K562 (cell line): ENCODE measurements around the gene NME7. TPM values are rescaled to one million over a fixed set of nuclear protein-coding genes. Genes with fewer than 3 reads are reported as not detected.

Experiments used
- BCOR ChIP-seq: fragments of 450-650 bp; IDR thresholded peaks from 2 replicates; pipeline ENCODE4 v1.6.1; 2016
- CBFA2T2 ChIP-seq: fragments of 450-650 bp; conservative IDR thresholded peaks from 2 replicates; pipeline ENCODE4 v1.6.1; 2017; ENCODE audit warnings: mild to moderate bottlenecking
- CREBBP ChIP-seq: IDR thresholded peaks from one replicate; pipeline ENCODE4 v1.6.1; 2012; ENCODE audit warnings: low read depth, mild to moderate bottlenecking, control low read depth, inconsistent platforms, low read length
- DPF2 ChIP-seq: fragments of 450-650 bp; IDR thresholded peaks from 2 replicates; pipeline ENCODE4 v1.6.1; 2016
- FOSL1 ChIP-seq: fragments of 200-800 bp; sonication (Bioruptor generic); conservative IDR thresholded peaks from 2 replicates; pipeline ENCODE4 v1.6.1; 2016; ENCODE audit warnings: missing genetic modification characterization, missing compliant biosample characterization
- JUN ChIP-seq, 2 experiments: sonication (generic) in 1 of 2; formaldehyde crosslinking in 1 of 2; IDR thresholded peaks; 2 replicates each; pipeline versions ENCODE4 v1.6.1 to v1.8.0; 2012 to 2022; ENCODE audit warnings: borderline replicate concordance in 2 of 2, mild to moderate bottlenecking in 2 of 2, improper control_type of control experiment in 1 of 2, low read depth in 1 of 2, low read length in 1 of 2, missing genetic modification reagents in 1 of 2
- KAT7 ChIP-seq: sonication (generic); formaldehyde crosslinking; IDR thresholded peaks from 2 replicates; pipeline ENCODE4 v1.8.0; 2022; ENCODE audit warnings: missing genetic modification reagents, mild to moderate bottlenecking, borderline replicate concordance
- LEF1 ChIP-seq: fragments of 450-650 bp; IDR thresholded peaks from 2 replicates; pipeline ENCODE4 v1.6.1; 2016; ENCODE audit warnings: mild to moderate bottlenecking
- MXD1 ChIP-seq: fragments of 250-450 bp; sonication (Bioruptor Pico); IDR thresholded peaks from 2 replicates; pipeline ENCODE4 v1.8.0; 2021; ENCODE audit warnings: borderline replicate concordance, mild to moderate bottlenecking, moderate library complexity; ENCODE audit not compliant: poor library complexity, severe bottlenecking
- NFATC3 ChIP-seq: fragments of 450-650 bp; IDR thresholded peaks from 2 replicates; pipeline ENCODE4 v1.6.1; 2017; ENCODE audit warnings: mild to moderate bottlenecking
- NFE2 ChIP-seq: IDR thresholded peaks from 2 replicates; pipeline ENCODE4 v1.6.1; 2014; ENCODE audit warnings: antibody characterized with exemption, low read depth
- NFIC ChIP-seq: fragments of 450-650 bp; IDR thresholded peaks from 2 replicates; pipeline ENCODE4 v1.6.1; 2017; ENCODE audit warnings: mild to moderate bottlenecking, inconsistent platforms
- NFXL1 ChIP-seq: fragments of 450-650 bp; formaldehyde crosslinking; IDR thresholded peaks from 2 replicates; pipeline ENCODE4 v1.4.0; 2021; ENCODE audit warnings: mild to moderate bottlenecking
- RNF2 ChIP-seq: sonication (generic); IDR thresholded peaks from 2 replicates; pipeline ENCODE4 v1.6.1; 2016
- SFPQ ChIP-seq: fragments of 200-400 bp; formaldehyde crosslinking; IDR thresholded peaks from 2 replicates; pipeline ENCODE4 v1.6.1; 2017; ENCODE audit warnings: mild to moderate bottlenecking, low read depth, low read length, moderate library complexity
- SIN3B ChIP-seq: fragments of 450-650 bp; IDR thresholded peaks from 2 replicates; pipeline ENCODE4 v1.6.1; 2017; ENCODE audit warnings: low read depth, mild to moderate bottlenecking, moderate library complexity
- SMARCA4 ChIP-seq: fragments of 450-650 bp; IDR thresholded peaks from 2 replicates; pipeline ENCODE4 v1.6.1; 2016
- SMARCC2 ChIP-seq: fragments of 450-650 bp; IDR thresholded peaks from 2 replicates; pipeline ENCODE4 v1.6.1; 2017; ENCODE audit warnings: antibody characterized with exemption, moderate library complexity, mild to moderate bottlenecking, low read depth
- TBL1XR1 ChIP-seq, 2 experiments: IDR thresholded peaks; 2 replicates each; pipeline ENCODE4 v1.6.1; 2012; ENCODE audit warnings: improper control_type of control experiment in 2 of 2, low read length in 2 of 2, mild to moderate bottlenecking in 1 of 2
- TGIF2 ChIP-seq: sonication (generic); formaldehyde crosslinking; IDR thresholded peaks from 2 replicates; pipeline ENCODE4 v1.8.1; 2022; ENCODE audit warnings: mild to moderate bottlenecking, missing genetic modification reagents, moderate library complexity
- ZEB2 ChIP-seq: fragments of 450-650 bp; IDR thresholded peaks from 2 replicates; pipeline ENCODE4 v1.6.1; 2016
- ZNF24 ChIP-seq: fragments of 450-650 bp; IDR thresholded peaks from 2 replicates; pipeline ENCODE4 v1.6.1; 2016
- ZNF561 ChIP-seq: fragments of 450-650 bp; formaldehyde crosslinking; conservative IDR thresholded peaks from 2 replicates; pipeline ENCODE4 v1.4.0; 2020; ENCODE audit warnings: mild to moderate bottlenecking, moderate library complexity
- polyA plus RNA-seq, 8 experiments: library from polyadenylated mRNA; depleted of rRNA in 4 of 8; stranded (reverse) in 5 of 8; unstranded in 3 of 8; fragments of >200 nt; fragmentation: Nextera tagmentation in 2 of 8; fragmentation: Illumina TruSeq in 1 of 8; extraction: Ambion mirVana in 2 of 8; extraction: Trizol in 1 of 8; gene quantifications; 2 replicates each; pipeline versions ENCODE4 v1.2.1 to v1.2.3, GENCODE V29; 2011 to 2014; ENCODE audit warnings: inconsistent platforms in 1 of 8, missing spikeins in 1 of 8
- total RNA-seq, 7 experiments: library from RNA; depleted of rRNA in 6 of 7; stranded (reverse); fragments of >200 nt in 6 of 7; fragmentation: Illumina TruSeq in 2 of 7; extraction: Trizol in 2 of 7; gene quantifications; 2 replicates each; pipeline versions ENCODE4 v1.2.1 to v1.2.3, GENCODE V29; 2011 to 2021; ENCODE audit warnings: low replicate concordance in 1 of 7
- TF ChIP-seq, protein P1 (sequence below): fragments of 250-450 bp; sonication (Bioruptor Pico); IDR thresholded peaks from 2 replicates; pipeline ENCODE4 v1.4.0; 2020

Gene NME7
- total and polyA plus RNA-seq, 9 of the 15 experiments (the other 6 are each of a cell fraction or from before 2014, with no cell fraction given), result 7.9 to 43.2 (median 23.9) TPM

DNA sequence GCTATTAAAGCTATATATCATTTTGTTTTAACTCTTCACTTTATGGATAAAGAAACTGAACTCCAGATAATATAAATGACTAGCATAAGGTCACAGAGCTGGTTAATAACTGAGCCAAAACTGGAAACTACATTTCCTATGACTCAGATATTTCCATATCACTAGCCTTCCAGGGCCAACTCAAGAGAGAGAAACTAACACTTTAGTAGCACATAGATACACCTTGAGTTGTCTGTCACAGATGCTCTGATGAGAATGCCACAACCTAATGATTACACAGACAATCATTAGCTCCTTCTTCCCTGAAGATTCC is 40.7 kb downstream of the NME7 start (continued):
- TF ChIP-seq JUN (IDR thresholded peaks at IDR 0.05; ENCODE audit: borderline replicate concordance, low read depth, low read length) (peak; percentile 24; the same call in 1 of the 2 replicates), JUN (CRISPR knock-in tag; IDR thresholded peaks at IDR 0.05; ENCODE audit: borderline replicate concordance) (no peak), NFE2 (peak; percentile 65), ZEB2 (0 out of 2 replicates have a peak, but pooled peaks have one; percentile 50), ZNF561 (no peak), BCOR (no peak), TBL1XR1 (IDR thresholded peaks at IDR 0.05; ENCODE audit: low read length in 2 of 2) (0 out of 4 replicates have a peak, but pooled peaks of 1 of the 2 experiments have one; percentile 45), NFIC (0 out of 2 replicates have a peak, but pooled peaks have one; percentile 13), TGIF2 (CRISPR knock-in tag) (no peak), NFATC3 (0 out of 2 replicates have a peak, but pooled peaks have one; percentile 51), RNF2 (0 out of 2 replicates have a peak, but pooled peaks have one; percentile 28), FOSL1 (tag) (peak; percentile 68), DPF2 (peak; percentile 74), SMARCC2 (0 out of 2 replicates have a peak, but pooled peaks have one; percentile 43), SFPQ (no peak), KAT7 (CRISPR knock-in tag) (no peak), SIN3B (no peak), SMARCA4 (peak; percentile 75), CREBBP (no peak), NFXL1 (no peak), MXD1 (CRISPR knock-in tag) (no peak), LEF1 (peak; percentile 50; the same call in 1 of the 2 replicates), ZNF24 (0 out of 2 replicates have a peak, but pooled peaks have one; percentile 50), CBFA2T2 (peak; percentile 30; the same call in 1 of the 2 replicates)
- TF ChIP-seq, protein P1, sequence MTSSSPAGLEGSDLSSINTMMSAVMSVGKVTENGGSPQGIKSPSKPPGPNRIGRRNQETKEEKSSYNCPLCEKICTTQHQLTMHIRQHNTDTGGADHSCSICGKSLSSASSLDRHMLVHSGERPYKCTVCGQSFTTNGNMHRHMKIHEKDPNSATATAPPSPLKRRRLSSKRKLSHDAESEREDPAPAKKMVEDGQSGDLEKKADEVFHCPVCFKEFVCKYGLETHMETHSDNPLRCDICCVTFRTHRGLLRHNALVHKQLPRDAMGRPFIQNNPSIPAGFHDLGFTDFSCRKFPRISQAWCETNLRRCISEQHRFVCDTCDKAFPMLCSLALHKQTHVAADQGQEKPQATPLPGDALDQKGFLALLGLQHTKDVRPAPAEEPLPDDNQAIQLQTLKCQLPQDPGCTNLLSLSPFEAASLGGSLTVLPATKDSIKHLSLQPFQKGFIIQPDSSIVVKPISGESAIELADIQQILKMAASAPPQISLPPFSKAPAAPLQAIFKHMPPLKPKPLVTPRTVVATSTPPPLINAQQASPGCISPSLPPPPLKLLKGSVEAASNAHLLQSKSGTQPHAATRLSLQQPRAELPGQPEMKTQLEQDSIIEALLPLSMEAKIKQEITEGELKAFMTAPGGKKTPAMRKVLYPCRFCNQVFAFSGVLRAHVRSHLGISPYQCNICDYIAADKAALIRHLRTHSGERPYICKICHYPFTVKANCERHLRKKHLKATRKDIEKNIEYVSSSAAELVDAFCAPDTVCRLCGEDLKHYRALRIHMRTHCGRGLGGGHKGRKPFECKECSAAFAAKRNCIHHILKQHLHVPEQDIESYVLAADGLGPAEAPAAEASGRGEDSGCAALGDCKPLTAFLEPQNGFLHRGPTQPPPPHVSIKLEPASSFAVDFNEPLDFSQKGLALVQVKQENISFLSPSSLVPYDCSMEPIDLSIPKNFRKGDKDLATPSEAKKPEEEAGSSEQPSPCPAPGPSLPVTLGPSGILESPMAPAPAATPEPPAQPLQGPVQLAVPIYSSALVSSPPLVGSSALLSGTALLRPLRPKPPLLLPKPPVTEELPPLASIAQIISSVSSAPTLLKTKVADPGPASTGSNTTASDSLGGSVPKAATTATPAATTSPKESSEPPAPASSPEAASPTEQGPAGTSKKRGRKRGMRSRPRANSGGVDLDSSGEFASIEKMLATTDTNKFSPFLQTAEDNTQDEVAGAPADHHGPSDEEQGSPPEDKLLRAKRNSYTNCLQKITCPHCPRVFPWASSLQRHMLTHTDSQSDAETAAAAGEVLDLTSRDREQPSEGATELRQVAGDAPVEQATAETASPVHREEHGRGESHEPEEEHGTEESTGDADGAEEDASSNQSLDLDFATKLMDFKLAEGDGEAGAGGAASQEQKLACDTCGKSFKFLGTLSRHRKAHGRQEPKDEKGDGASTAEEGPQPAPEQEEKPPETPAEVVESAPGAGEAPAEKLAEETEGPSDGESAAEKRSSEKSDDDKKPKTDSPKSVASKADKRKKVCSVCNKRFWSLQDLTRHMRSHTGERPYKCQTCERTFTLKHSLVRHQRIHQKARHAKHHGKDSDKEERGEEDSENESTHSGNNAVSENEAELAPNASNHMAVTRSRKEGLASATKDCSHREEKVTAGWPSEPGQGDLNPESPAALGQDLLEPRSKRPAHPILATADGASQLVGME (CRISPR knock-in tag), result no peak
